C4-2B (cell line): ENCODE measurements around the gene GEN1.

Experiments
- CTCF ChIP-seq: fragments of 450-650 bp; conservative IDR thresholded peaks from 2 replicates; pipeline ENCODE4 v1.5.1; 2017; ENCODE audit warnings: mild to moderate bottlenecking
- ZFX ChIP-seq: fragments of 450-650 bp; IDR thresholded peaks from 2 replicates; pipeline ENCODE4 v1.6.1; 2017

GRCh38 chr2:17805717-17806363 is 51.9 kb downstream of the GEN1 start:
- TF ChIP-seq ZFX (no peak), CTCF (no peak)
